ENCODE data around the gene C1QTNF9B.
"Not testable (repeated sequence)": the region's sequence is repeated elsewhere in the genome, so short reads cannot be mapped to it uniquely, and the experiment has no call there.

Gene C1QTNF9B

DNA sequence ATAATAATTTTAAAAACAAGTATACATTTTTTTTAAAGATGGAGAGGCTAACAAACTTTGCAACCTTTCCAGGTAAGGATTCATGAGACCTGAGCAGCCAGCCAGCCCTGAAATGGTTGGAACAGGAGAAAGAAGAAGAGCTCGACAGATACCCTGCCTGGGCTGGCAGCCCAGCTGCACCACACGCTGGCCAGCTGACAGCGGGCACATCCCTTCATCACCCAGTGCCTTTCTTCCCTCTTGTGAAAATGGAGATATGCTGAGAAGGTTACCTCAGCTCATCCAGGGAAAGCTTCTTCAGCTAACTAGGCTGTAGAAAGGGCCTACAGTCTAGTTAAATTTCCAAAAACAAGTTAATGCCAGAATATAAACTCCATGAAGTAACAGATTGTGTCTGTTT is 12.9 kb downstream of the C1QTNF9B start:
- DNase-seq; ATAC-seq (replicated peaks); H3K27me3 Mint-ChIP-seq; H3K9me3 Mint-ChIP-seq; H3K4me3 Mint-ChIP-seq; H3K27ac Mint-ChIP-seq: not testable (repeated sequence)
- Mint-ChIP-seq H3K36me3 (ENCODE audit: insufficient read depth) (peaks cover 30% of the 10 kb centered on the region), H3K4me1 (ENCODE audit: low read depth in 2 of 2) (peaks cover 10 to 14% of the 10 kb centered on the region in 2 donors)

DNA sequence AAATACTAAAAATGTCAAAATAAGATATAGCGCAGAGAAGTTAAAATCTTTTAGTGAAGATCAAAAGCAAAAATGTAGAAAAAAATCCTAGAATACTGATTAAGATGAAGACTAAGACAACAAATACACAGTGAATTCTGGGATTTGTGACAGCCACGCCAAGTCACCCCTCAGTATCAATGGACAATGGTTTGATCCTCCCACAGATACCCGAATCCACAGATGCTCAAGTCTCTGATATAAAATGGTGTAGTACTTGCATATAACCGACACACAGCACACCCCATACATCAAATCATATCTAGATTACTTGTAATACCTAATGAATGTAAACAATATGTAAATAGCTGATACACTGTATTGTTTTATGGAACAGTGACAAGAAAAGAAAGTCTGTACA is 14.0 kb downstream of the C1QTNF9B start:
- no peak for ATAC-seq (replicated peaks)
- Mint-ChIP-seq H3K4me3 (no peak overlapping the region), H3K4me1 (ENCODE audit: low read depth in 2 of 2) (peaks cover 6 to 9% of the 10 kb centered on the region in 2 donors), H3K9me3 (no peaks in the 10 kb centered on the region), H3K27ac (no peak overlapping the region), H3K27me3 (no peaks in the 10 kb centered on the region), H3K36me3 (ENCODE audit: insufficient read depth) (peaks cover 27% of the 10 kb centered on the region)
- no peak for DNase-seq

DNA sequence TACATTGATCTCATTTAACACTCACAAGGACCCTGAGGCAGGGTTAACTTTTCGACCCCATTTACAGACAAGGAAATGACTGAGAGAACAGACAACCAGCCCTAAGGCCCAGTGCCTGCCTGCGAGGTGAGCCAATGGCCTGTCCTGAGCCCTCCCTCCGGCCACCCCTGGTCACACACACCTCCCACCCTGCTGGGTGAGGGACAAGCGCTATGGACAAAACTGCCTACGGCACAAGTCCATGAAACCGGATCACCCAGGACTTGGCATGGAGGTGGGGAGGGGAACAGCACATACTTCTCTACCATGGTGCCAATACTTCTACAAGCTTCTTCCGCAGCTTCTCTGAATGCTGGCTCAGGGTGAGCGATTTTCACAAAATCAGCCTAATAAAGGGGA is 15.9 kb downstream of the C1QTNF9B start:
- H3K4me1 Mint-ChIP-seq (ENCODE audit: low read depth in 2 of 2); H3K27me3 Mint-ChIP-seq; H3K27ac Mint-ChIP-seq; H3K4me3 Mint-ChIP-seq; DNase-seq; H3K9me3 Mint-ChIP-seq; ATAC-seq (replicated peaks): not testable (repeated sequence)
- peaks cover 27% of the 10 kb centered on the region for H3K36me3 Mint-ChIP-seq (ENCODE audit: insufficient read depth)

GRCh38 chr13:23880493-23881401 is 16.6 kb downstream of the C1QTNF9B start:
- not testable (repeated sequence) for H3K27ac Mint-ChIP-seq; H3K27me3 Mint-ChIP-seq; H3K9me3 Mint-ChIP-seq; ATAC-seq (replicated peaks); DNase-seq; H3K4me1 Mint-ChIP-seq (ENCODE audit: low read depth in 2 of 2); H3K4me3 Mint-ChIP-seq
- peaks cover 27% of the 10 kb centered on the region for H3K36me3 Mint-ChIP-seq (ENCODE audit: insufficient read depth)

DNA sequence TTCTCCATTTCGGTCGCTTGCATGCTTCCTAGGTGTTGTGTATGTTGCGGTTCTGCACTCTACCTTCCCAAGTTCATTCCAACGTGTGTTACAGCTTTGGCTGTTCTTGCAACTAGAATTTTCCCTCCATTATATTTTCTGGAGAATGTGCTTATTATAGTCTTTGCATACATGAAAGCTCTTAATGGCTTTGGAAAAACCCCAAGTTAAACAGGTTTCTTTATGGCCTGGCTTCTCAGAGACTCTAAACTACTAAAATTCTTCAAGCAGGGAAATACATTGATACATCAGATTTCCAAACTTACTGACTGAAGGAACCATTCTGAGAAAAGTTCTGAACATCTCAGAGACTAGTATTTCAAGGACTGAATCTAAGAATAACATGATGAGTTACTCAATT is 20.0 kb downstream of the C1QTNF9B start:
- Mint-ChIP-seq H3K27ac (no peak overlapping the region), H3K9me3 (no peaks in the 10 kb centered on the region), H3K4me3 (no peak overlapping the region), H3K4me1 (ENCODE audit: low read depth in 2 of 2) (peaks cover 0 to 2% of the 10 kb centered on the region in 2 donors), H3K27me3 (no peaks in the 10 kb centered on the region), H3K36me3 (ENCODE audit: insufficient read depth) (peaks cover 16% of the 10 kb centered on the region)
- no peak for DNase-seq
- no peak for ATAC-seq (replicated peaks)

DNA sequence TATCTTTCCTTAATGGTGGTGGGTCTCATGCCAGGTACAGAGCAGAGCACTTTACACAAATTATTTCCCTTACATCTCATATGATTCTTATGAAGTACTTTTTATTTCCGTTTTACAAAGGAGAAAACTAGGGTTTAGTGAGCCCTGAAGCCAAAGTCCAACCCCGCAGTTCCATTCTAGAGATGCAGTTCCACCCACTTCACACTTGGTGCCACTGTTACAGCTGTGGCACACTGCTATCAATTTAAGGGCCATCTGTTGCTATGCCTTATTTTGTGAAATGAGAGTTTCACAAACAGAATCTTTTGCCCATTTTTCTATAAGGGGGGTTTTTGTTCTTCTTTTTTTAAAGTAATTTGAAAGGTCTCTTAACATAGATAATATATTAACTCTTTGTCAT is 21.0 kb downstream of the C1QTNF9B start:
- no peak for DNase-seq
- Mint-ChIP-seq H3K27me3 (no peaks in the 10 kb centered on the region), H3K27ac (no peak overlapping the region), H3K9me3 (no peaks in the 10 kb centered on the region), H3K4me1 (ENCODE audit: low read depth in 2 of 2) (peaks cover 0 to 2% of the 10 kb centered on the region in 2 donors), H3K36me3 (ENCODE audit: insufficient read depth) (peaks cover 10% of the 10 kb centered on the region), H3K4me3 (no peak overlapping the region)
- no peak for ATAC-seq (replicated peaks)

- no peaks in the 10 kb centered on the region for H3K27me3 Mint-ChIP-seq
- ATAC-seq (replicated peaks) (no peak), DNase-seq (no peak)
- peaks cover 0 to 2% of the 10 kb centered on the region in 2 donors for H3K4me1 Mint-ChIP-seq (ENCODE audit: low read depth in 2 of 2)
- no peaks in the 10 kb centered on the region for H3K9me3 Mint-ChIP-seq
- H3K36me3 Mint-ChIP-seq (ENCODE audit: insufficient read depth) = no peaks in the 10 kb centered on the region
- H3K4me3 Mint-ChIP-seq = no peak overlapping the region
- no peak overlapping the region for H3K27ac Mint-ChIP-seq
Observed at GRCh38 chr13:23871616-23872220, 25.6 kb downstream of the C1QTNF9B start.

GRCh38 chr13:23870356-23871140 is 26.8 kb downstream of the C1QTNF9B start:
- Mint-ChIP-seq H3K4me1 (ENCODE audit: low read depth in 2 of 2) (peaks cover 0 to 2% of the 10 kb centered on the region in 2 donors), H3K36me3 (ENCODE audit: insufficient read depth) (no peaks in the 10 kb centered on the region), H3K27me3 (no peaks in the 10 kb centered on the region), H3K27ac (no peak overlapping the region), H3K4me3 (no peak overlapping the region), H3K9me3 (no peaks in the 10 kb centered on the region)
- ATAC-seq (replicated peaks) = no peak
- no peak for DNase-seq

- H3K27me3 Mint-ChIP-seq = no peaks in the 10 kb centered on the region
- no peak overlapping the region for H3K27ac Mint-ChIP-seq
- no peaks in the 10 kb centered on the region for H3K36me3 Mint-ChIP-seq (ENCODE audit: insufficient read depth)
- peaks cover 0 to 2% of the 10 kb centered on the region in 2 donors for H3K4me1 Mint-ChIP-seq (ENCODE audit: low read depth in 2 of 2)
- ATAC-seq (replicated peaks) (no peak), DNase-seq (no peak)
- H3K9me3 Mint-ChIP-seq = no peaks in the 10 kb centered on the region
- H3K4me3 Mint-ChIP-seq = no peak overlapping the region
Observed at GRCh38 chr13:23868521-23868920, 28.8 kb downstream of the C1QTNF9B start.

GRCh38 chr13:23867027-23867491 is 30.2 kb downstream of the C1QTNF9B start:
- no peak for ATAC-seq (replicated peaks)
- Mint-ChIP-seq H3K27ac (no peak overlapping the region), H3K9me3 (no peaks in the 10 kb centered on the region), H3K36me3 (ENCODE audit: insufficient read depth) (no peaks in the 10 kb centered on the region), H3K27me3 (no peaks in the 10 kb centered on the region), H3K4me3 (no peak overlapping the region), H3K4me1 (ENCODE audit: low read depth in 2 of 2) (no peaks in the 10 kb centered on the region)
- DNase-seq = no peak

DNA sequence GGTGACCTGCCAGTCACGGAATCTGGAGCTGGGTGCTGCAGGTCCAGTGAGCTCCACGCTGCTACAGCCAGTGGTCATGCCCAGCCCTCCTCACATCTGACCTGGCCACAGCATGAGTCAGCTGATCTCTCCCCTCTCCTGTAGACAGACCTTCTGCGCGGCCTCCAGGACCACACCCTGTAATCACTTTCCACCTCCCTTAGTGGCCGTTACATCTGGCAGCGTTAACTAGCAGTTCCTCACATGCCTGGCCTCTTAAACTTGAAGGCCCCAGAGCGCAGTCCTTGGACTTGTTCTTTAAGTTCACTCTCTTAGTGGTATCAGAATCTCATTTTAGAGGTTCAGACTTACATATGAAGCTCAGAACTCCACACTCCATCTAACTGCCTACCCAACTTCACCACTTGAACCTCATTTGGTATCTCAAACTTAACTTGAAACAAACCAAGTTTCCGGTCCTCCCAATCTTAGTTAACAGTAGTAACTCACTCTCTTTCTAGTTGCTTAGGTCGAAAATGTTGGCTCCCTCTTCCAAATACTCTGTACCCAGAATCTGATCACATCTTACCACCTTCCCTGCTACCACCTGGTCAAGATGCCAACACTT is 30.8 kb downstream of the C1QTNF9B start:
- H3K36me3 Mint-ChIP-seq (ENCODE audit: insufficient read depth) = no peaks in the 10 kb centered on the region
- ATAC-seq (replicated peaks) = no peak
- no peak overlapping the region for H3K4me3 Mint-ChIP-seq
- DNase-seq = no peak
- H3K9me3 Mint-ChIP-seq = no peaks in the 10 kb centered on the region
- H3K4me1 Mint-ChIP-seq (ENCODE audit: low read depth in 2 of 2) = no peaks in the 10 kb centered on the region
- H3K27ac Mint-ChIP-seq = no peak overlapping the region
- no peaks in the 10 kb centered on the region for H3K27me3 Mint-ChIP-seq

DNA sequence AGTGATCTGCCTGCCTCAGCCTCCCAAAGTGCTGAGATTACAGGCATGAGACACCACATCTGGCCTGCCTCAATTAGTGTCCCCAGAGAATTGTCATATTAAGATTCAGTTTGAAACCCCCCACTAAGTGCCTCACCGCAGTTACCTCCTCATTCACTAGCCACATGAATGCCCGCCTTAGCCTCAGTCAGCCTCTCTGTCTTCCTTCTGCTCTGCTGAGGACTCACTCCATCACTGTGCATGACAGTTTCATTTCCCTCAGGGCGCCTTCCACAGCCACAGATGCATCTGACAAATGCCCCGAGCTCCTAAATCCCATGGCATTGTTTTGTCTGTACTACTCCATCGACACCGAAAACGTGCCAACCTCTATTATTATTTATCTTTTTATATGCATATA is 31.4 kb downstream of the C1QTNF9B start:
- H3K27me3 Mint-ChIP-seq = no peaks in the 10 kb centered on the region
- no peaks in the 10 kb centered on the region for H3K9me3 Mint-ChIP-seq
- H3K36me3 Mint-ChIP-seq (ENCODE audit: insufficient read depth) = no peaks in the 10 kb centered on the region
- H3K27ac Mint-ChIP-seq = no peak overlapping the region
- ATAC-seq (replicated peaks) (no peak), DNase-seq (no peak)
- no peaks in the 10 kb centered on the region for H3K4me1 Mint-ChIP-seq (ENCODE audit: low read depth in 2 of 2)
- H3K4me3 Mint-ChIP-seq = no peak overlapping the region

GRCh38 chr13:23865026-23865425 is 32.3 kb downstream of the C1QTNF9B start:
- DNase-seq = no peak
- Mint-ChIP-seq H3K4me1 (ENCODE audit: low read depth in 2 of 2) (no peaks in the 10 kb centered on the region), H3K27ac (no peak overlapping the region), H3K27me3 (no peaks in the 10 kb centered on the region), H3K4me3 (no peak overlapping the region), H3K36me3 (ENCODE audit: insufficient read depth) (no peaks in the 10 kb centered on the region), H3K9me3 (no peaks in the 10 kb centered on the region)
- no peak for ATAC-seq (replicated peaks)
